ENCODE measurements around the gene MIA2.

- TF ChIP-seq POLR2A (IDR thresholded peaks at IDR 0.05) (no peak), CTCF (IDR thresholded peaks at IDR 0.05) (no peak), EP300 (IDR thresholded peaks at IDR 0.05; ENCODE audit: low read depth) (no peak)
These were observed 4.5 kb upstream of the MIA2 start for GRCh38 chr14:39229222-39229543.

All from transverse colon (tissue), 3 donors.